ENCODE measurements around the gene CYP27A1. TPM values are rescaled to one million over a fixed set of nuclear protein-coding genes. Genes with fewer than 3 reads are reported as not detected.
A peak's percentile ranks its signal among the peaks of the same experiment; 100 is the strongest.
"Not testable (repeated sequence)": the region's sequence is repeated elsewhere in the genome, so short reads cannot be mapped to it uniquely, and the experiment has no call there.

Gene CYP27A1
- total RNA-seq, 1 donor from 2014 or later = 20.5 TPM

GRCh38 chr2:218830526-218831306, 48.8 kb downstream of the CYP27A1 start:
- DNase-seq (ENCODE audit: low spot score) = peak; percentile 47

GRCh38 chr2:218831378-218831990, 49.5 kb downstream of the CYP27A1 start, which contains the start of gene PRKAG3:
TSS of gene PRKAG3 (minus strand) at chr2:218831803.
- peak; percentile 82 for DNase-seq (ENCODE audit: low spot score)

- DNase-seq (ENCODE audit: low spot score) = no peak
Observed at GRCh38 chr2:218832081-218832480, 50.1 kb downstream of the CYP27A1 start.

- DNase-seq (ENCODE audit: low spot score) = peak; percentile 67
Observed at GRCh38 chr2:218832520-218832919, 50.6 kb downstream of the CYP27A1 start.

GRCh38 chr2:218833023-218833609, 51.2 kb downstream of the CYP27A1 start:
- peak; percentile 51 for DNase-seq (ENCODE audit: low spot score)

GRCh38 chr2:218834685-218835084, 52.7 kb downstream of the CYP27A1 start:
- peak; percentile 57 for DNase-seq (ENCODE audit: low spot score)

GRCh38 chr2:218837495-218837894, 55.5 kb downstream of the CYP27A1 start:
- no peak for DNase-seq (ENCODE audit: low spot score)

GRCh38 chr2:218839430-218839829, 57.5 kb downstream of the CYP27A1 start:
- no peak for DNase-seq (ENCODE audit: low spot score)

GRCh38 chr2:218839888-218840287, 57.9 kb downstream of the CYP27A1 start:
- no peak for DNase-seq (ENCODE audit: low spot score)

GRCh38 chr2:218844334-218844733, 62.4 kb downstream of the CYP27A1 start:
- not testable (repeated sequence) for DNase-seq (ENCODE audit: low spot score)

- DNase-seq (ENCODE audit: low spot score) = not testable (repeated sequence)
Observed at GRCh38 chr2:218846963-218847362, 65.0 kb downstream of the CYP27A1 start.

GRCh38 chr2:218849721-218850120, 67.8 kb downstream of the CYP27A1 start:
- DNase-seq (ENCODE audit: low spot score) = no peak

- no peak for DNase-seq (ENCODE audit: low spot score)
Observed at GRCh38 chr2:218850796-218851195, 68.8 kb downstream of the CYP27A1 start.

GRCh38 chr2:218851286-218851685, 69.3 kb downstream of the CYP27A1 start:
- no peak for DNase-seq (ENCODE audit: low spot score)

- no peak for DNase-seq (ENCODE audit: low spot score)
Observed at GRCh38 chr2:218852911-218853667, 71.1 kb downstream of the CYP27A1 start.

- no peak for DNase-seq (ENCODE audit: low spot score)
Observed at GRCh38 chr2:218853766-218854165, 71.8 kb downstream of the CYP27A1 start.

GRCh38 chr2:218854860-218855259, 72.9 kb downstream of the CYP27A1 start:
- DNase-seq (ENCODE audit: low spot score) = no peak

- DNase-seq (ENCODE audit: low spot score) = no peak
Observed at GRCh38 chr2:218855305-218856166, 73.6 kb downstream of the CYP27A1 start.

GRCh38 chr2:218856167-218856895, 74.4 kb downstream of the CYP27A1 start:
- no peak for DNase-seq (ENCODE audit: low spot score)

- no peak for DNase-seq (ENCODE audit: low spot score)
Observed at GRCh38 chr2:218856896-218857243, 74.9 kb downstream of the CYP27A1 start.

Data from mesenteric fat pad (tissue), 1 donor.